Stimulated activated CD8-positive, alpha-beta memory T cell treated with anti-CD3 and anti-CD28 coated beads, Interleukin-4, amount 100 ng/mL, for 1 hour (primary cell): Measurements from ENCODE around the gene CD44.

Source experiments
- DNase-seq, 2 donors: peaks; one replicate each; pipeline ENCODE4 v3.0.0-alpha.2; 2020; ENCODE audit warnings: low read depth in 2 of 2, low spot score in 1 of 2

The CD44 gene

DNA sequence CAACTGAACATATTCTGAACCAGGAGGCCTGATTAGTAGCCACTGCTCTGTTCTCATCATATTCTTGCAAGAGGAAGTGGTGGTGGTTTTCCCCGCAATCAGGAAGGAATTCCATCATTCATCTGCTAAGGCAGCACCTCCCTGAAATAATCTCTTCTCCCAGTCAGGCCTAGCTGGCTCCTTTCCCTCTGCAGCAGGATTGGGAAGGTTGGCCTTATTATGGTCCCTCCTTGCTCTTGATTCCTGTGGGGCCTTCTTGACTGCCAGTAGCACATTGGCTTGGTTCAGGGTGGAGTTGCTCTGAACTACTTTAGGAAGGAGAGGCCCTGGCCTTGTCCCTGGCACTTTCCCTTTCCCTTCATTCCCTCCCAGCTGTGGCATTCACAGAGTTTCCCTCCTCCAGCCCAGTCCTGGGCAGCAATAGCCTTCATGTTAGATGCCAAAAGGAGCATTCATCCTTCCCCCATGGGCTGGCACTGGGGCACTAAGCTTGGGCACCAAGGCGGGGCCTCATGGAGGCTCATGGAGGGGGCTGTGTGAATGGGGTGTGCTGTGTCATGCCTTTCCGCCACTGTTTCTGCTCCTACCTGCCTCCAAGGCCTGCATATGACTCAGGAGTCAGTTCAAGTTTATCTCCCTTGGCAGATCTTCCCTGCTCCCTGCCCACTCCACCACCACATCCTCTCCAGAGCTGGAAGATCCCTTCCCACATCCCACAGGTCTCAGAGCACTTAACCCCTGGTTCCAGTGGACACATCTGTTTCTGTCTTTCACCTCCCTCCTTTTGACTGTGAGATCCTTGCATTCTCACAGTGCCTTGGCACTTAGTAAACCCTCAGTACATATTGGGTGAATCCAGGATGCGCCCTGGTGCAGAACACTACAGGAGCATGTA, 27.6 kb upstream of the CD44 start:
- DNase-seq: no peak

DNA sequence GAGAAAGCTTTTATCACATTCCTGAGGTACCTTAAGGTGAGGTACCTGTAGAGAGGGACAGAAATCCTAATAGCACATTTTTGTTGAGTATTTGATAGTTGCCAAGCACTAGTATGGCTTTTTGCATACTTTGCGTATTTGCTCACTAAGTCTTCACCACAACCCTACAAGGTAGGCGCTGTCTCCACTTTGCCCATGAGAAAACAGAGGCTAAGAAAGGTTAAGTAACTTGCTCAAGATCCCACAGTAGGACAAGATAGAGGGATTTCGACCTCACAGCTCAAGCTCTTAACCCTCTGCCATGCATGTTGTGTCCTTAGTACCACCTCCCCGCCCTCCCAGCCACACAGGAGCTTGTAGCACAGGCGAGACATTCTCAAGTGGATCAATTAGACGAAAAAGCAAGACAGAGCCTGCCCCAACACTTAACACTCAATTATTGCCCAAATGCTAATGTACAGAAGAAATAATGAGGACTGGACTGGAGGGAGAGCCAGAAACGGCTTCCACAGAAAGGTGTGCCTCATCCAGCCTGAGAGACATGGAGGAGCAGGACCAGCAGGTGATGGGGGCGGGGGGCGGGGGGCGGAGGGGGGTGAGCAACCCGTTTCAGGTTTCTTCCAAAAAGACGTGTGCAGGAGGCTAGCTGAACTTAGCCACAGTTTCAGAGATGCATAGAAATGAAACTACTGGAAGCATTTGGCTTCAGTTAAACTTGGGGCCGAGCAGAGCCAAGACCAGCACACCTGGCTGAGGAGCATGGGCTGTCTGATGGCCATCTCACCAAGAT, 26.7 kb upstream of the CD44 start:
- DNase-seq: no peak

DNA sequence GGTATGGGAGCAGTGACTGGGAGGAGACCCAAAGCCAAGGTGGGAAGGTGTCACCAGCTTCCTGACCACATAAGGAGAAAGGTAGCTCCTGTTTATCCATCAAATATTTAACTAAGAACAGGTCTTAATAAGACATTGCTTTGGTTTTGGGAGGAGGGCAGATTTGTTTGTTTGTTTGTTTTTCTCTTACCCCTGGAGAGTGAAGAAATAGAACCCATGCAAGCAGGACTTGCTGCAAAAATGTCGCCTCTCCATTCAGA, 26.2 kb upstream of the CD44 start:
- no peak for DNase-seq

DNA sequence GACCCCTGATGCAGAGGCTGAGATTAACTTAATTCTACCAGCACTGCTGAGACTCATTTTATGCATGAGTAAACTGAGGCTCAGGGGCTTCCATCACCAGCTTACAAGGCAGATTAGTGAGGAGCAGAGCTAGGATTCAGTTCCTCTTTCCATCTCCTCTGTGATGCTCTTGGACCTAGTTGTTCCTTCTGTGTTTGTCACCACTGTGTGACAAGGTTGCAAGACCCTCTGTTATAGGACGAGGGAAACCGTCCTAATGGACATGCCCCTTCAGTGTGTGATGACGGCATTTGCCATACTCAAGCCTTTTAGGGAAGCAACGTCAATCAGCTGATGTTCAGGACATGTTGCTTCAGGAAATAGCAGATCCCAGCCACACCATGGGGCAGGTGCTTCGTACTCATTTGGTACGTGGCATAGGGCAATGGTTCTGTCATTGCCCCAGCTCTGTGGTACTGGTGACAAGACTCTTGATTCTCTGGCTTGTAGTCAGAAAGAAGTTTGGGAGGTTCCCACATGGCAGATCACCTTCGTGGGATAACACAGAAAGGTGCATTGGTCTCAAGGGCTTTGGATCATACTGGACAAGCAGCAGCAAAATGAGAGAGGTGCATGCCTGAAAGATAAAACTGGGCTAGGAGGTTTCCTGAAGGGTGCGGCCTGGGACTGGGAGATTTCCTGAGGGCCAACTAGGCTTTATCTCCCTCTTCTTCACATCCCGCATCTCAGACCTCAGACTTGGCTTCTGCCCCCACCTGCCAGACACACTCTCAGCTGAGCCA, 23.9 kb upstream of the CD44 start:
- no peak for DNase-seq

DNA sequence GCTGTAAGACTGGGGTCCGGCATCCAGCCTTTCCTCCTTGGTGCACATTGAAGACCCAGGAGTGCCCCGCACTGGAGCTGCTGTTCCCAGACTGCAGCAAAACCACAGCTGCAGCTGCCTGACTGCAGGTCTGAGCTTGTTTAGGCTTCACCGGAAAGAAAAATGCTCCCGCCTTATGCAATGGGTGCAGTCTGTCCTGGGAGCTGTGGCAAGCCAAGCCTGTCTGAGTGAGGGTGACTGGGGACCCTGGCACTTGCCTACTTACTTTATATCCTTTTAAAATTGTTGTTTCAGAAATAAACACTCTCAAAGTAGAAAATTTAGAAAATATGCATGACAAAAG, 23.3 kb upstream of the CD44 start:
- no peak for DNase-seq

DNA sequence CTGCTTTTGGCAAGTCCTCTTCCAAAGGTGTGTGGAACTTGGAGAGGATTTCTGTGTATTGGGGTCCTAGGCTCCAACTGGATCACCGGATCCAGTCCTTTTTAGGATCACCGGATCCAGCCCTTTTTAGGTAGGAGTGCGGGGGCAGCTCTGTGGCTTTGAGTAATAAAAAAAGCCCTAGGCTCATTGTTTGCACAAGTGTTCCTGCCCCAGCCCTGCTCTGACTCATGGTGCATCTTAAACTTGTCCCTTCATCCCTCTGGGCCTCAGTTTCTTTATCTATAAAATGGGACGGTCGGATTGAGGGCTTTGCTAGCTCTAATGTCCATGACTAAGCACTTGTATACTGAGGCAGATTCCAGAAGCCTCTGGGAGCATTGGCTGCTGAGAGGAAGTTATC, 22.7 kb upstream of the CD44 start:
- DNase-seq: no peak

DNA sequence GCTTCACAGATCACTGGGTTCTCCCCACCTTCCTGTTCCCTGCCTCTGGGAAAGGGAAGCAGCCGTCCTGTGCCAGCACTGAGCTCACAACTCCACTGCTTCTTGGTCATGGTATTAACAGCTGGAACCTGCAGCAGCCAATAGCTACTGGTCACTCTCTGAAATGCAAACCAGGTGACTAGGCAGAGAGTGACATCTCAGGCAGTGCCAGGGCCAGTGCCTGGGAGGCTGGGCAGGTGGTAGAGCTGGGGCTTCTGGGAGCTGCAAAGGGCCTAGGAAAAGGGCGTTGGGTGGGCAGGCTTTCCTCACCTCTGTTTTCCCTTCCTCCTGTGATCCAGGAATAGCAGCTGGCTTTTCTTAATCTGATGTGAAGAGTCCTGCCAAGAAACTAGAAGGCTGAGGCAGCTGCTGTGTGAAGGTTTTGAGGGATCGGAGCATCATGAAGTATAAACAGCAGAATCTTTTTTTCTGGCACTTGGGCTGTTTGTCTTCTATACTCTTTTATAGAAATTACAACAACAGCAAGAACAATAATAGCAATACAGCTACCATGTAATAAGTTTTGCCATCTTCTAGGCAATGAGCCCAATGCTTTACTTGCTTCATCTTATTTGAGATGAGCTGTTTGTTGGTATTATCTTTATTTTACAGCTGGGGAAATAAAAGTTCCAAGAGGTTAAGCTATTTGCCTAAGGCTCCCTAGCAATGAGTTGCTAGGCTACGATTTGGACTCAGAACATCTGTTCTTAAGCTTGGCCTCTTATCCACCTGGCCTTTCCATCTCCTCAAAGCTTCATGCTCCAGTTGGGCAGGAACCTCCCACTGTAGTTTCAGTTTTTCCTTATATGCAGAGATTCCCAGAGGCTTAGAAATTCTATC, 22.0 kb upstream of the CD44 start:
- DNase-seq: no peak

DNA sequence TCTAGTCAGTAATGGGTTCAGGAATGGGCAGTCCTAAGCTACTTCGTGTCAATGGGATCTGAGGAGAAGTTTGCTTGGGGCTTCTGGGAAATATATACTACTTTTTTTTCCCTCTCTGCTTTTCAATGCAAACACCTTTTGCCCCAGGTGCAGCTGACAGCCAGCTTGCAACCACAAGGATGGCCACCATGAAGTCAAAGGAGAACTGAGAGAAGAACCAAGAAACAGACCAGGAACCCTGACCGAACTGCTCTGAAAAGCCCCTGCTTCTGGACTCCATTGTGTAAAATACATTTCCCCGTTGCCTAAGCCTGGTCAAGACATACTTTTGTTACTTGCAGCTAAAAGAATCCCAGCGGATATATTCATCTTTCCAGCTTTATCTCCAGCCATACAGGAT, 20.1 kb upstream of the CD44 start:
- DNase-seq: no peak

DNA sequence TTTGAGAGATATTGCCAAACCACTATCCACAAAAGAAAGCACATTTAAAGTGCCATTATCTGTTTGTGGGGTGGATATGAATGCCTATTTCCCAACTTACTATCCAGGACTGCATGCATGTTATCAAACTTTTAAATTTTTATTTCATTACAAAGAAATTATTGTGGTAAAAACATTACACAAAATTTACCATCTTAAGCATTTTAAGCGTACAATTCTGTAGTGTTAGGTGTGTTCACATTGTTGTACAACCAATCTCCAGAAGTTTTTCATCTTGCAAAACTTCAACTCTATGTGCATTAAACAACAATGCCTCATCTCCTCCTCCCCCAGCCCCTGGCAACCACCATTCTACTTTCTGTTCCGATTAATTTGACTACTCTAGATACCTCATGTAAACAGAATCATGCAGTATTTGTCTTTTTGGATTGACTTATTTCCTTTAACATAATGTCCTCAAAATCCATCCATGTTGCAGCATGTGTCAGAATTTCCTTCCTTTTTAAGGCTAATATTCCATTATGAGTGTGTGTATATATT, 17.6 kb upstream of the CD44 start:
- no peak for DNase-seq

DNA sequence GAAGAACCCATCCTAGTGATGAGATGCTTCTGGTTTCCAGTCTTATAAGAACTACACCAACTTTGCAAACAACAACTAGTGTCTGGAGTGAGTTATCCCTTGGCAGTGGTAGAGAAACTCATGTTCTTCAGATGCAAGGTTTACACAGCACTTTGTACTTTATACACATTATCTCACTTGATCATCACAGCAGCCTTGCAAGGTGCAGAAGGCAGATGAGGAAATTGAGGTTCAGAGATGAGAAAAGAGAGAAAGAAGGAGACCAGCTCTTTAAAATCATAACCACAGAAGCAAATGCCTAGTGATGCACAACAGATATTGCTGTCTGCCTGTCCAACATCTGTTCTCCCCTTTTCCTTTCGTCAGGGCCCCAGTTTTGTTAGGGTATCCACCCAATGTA, 16.7 kb upstream of the CD44 start:
- no peak for DNase-seq

DNA sequence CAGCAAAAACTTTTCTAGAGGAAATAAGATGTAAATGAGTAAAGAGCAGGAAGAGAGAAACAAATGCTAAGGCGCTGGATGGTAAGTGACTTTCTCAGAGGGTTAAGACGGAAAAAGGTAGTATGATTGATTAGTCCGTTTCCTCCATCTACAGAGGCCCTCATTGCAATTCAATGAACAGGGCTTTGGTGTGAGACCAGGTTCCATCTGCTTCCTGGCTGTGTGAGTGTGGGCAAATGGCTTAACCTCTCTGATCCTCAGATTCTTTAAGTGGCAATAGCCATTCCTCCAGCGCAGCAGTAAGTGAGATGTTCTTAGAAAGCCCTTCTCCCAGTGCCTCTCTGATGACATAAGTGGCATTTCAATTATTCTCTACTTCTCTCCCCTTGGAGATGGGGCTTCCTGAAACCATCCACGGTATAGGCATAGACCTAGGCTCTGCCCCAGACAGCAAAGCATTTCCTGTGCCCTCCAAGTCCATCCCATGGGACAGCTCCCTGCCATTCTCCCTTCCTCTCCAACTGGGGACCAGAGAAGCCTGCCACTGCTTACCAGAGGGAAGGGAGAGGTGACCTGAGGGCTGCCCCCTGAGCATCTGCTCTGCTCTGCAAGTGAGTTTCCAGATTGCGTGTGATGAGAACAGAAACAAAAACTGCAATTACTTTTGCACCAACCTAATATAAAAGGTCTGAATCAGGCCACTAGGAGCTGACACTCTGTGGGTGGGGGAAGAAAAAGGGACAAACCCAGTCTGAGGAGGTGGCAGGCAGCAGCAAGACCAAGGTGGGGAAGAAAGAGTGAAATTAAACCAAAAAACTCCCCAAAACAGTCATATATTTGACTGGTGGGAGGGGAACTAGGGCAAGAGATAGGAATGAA, 12.7 kb upstream of the CD44 start:
- no peak for DNase-seq

DNA sequence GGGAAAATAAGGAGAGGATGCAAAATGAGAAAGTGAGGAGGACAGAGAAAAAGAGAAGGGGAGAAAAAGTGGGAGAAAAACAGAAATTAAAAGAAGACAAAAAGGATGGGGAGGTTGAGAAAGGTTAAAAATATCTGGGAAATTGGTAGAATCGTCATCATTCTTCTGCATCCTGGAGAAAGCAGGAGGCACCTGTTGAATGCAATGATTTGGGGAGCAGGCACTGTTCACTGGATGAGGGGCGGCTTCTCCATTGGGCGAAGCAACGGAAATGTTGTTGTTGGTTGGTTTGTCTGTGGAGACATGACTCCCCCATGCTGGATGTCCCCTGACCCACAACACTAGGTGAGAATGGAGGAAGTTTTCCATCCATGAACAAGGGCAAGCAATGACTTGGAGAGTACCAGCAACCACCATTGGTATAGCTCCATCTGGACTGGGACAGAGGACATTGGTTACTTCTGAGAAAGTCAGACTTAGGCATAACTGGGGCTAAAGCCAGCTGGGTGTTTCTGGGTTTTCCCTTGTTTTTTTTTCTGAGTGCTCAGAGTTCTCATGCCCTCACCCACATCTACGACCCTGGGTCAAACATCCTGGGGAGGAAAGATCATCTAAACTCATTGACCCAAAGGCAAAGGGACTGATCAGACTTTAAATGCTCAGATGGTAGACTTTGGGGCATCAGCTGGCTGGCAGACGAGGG, 11.9 kb upstream of the CD44 start:
- DNase-seq: no peak

DNA sequence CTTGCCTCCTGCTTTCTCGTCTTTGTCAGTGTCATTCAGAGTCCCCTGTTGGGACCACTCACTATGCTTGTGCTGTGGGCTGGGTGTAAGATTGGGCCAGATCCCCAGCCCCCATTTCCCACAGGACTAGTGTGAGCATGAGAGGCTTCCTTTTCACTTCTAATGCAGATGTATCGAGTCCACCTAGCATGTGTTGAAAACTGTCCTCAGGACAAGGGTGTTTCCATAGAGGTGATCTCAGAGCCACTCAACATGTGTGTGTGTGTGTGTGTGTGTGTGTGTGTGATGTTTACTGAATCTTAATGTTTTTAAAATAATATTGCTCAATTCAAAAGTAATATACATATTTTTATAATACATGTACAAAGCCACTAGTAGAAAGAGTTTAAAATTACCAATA, 11.4 kb upstream of the CD44 start:
- DNase-seq: no peak

DNA sequence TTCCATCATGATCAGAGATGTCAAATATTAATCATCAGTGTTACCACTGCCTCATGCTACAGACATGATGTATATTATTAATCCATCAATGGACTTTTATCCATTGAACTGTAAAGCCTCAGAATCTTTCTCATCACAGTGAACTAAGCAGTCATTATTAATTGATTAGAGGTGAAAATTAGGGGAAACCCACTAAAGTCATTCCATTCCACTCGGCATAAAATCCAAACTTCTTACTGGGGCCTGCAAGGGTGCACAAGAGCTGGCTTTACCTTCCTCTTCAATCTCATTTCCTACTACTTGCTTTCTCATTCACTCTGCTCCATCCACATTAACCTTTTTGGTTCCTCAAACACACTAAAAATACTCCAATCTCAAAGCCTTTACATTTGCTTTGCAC, 7.9 kb upstream of the CD44 start:
- DNase-seq: no peak

DNA sequence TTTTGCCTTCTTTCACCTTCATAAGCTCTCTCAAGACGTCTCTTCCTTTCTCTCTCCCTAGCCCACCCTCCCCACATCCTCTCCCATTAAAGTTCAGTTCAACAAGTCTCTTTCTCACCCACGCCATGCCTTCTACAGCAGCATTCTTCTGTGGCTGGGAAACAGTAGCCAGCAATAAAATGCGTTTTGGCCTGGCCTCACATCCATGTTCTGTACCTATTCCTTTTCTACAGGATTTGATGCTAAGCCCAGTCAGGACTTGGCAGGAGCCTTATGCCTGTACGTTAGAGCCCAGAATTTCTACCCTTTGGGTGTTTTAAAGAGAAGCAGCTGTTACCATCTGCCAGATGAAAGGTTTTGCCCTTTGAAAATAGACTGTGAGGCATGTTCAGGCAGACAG, 7.1 kb upstream of the CD44 start:
- DNase-seq: no peak

DNA sequence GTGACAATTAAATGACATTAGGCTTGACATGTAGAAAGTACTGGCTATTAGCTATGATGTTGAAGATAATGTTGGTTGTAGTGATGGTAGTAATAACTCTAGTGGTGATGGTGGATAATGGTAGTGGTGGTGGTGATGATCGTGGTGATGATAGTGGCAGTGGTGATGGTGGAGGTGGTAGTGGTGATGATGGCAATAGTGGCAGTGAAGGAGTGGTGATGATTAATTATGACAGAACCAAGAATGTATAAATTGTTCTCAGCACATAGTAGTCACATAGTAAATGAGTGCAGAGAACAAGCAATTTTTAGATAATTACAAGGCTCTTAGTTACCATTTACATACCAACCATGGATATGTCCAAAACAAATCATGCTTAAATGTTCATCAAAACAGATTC, 5.3 kb upstream of the CD44 start:
- DNase-seq: no peak

DNA sequence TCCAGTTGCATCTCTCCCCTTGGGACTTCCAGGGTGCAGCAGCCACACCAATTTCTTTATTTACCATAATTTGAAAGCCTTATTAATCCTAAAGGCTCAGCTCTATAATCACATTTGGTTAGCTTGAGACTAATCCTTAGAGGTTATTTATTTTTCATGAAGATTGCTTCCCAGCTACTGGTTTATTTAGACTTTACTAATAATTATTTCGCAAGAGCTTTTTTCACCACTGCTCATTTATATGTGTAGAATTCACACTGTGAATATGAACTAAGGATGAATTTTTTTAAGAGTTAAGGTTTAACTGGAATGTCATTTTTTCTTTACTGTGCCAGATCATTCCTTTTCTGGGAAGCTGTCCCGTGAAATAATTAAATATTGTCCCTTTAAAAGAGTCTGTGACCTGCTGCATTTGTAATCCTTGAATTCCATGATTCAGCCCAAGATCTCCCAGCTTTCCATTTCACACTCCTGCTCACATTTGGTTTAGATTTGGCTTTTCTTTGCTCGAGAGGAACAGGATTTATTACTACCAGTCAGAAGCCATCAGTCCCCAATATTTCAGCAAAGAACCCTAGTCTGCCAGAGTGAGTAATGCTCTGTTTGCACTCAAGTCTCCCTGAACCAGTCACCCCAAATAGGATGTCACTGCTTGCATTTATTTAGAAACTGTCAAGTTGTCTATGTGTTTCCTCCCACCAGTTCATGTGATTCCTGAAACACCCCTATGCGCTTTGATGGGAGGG, 4.4 kb upstream of the CD44 start:
- DNase-seq: no peak

DNA sequence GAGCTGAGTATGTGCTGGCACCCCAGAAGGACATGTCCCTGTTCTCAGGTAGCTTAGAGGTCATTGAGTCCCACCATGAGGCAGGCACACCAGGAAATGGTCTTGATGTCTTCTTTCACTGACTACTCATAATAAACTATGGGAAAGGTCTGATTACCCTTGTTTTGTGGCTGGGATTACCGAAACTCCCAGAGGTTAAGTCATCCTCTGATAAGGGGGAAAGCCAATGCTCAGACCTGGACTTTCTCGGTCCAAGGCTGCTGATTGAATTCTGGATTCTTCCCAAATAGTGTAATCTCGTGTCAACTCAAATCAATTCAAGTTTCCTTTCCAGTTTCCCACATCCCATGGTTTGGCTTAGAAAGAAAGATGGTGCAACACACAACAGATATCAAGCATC, 3.7 kb upstream of the CD44 start:
- no peak for DNase-seq

DNA sequence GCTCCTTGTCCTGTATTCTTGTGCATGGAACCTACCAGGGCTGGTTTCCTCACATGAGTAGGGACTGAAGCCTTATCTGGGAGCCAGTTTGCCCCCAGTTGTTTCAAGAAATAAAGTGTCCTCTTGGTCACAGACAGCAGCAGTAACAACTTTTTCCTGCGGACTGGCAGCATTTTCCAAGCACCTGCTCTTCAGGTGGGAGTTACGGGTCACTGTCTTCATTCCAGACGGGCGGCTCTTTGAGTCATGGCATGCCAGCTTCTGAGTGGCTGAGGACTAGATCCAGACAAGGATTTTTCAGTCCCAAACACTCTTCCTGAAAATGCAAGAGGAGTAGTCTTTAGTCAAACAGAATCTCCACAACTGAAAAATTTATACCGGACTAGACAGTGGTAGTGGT, 2.7 kb upstream of the CD44 start:
- DNase-seq: no peak
